NCI-H69 (cell line): ENCODE results near the gene KRT73.
"Not testable (repeated sequence)": the region's sequence is repeated elsewhere in the genome, so short reads cannot be mapped to it uniquely, and the experiment has no call there.

ENCODE experiments used
- DNase-seq: peaks from one replicate; lab custom pipeline; 2025; lab: John Stamatoyannopoulos, UW

The KRT73 gene

DNA sequence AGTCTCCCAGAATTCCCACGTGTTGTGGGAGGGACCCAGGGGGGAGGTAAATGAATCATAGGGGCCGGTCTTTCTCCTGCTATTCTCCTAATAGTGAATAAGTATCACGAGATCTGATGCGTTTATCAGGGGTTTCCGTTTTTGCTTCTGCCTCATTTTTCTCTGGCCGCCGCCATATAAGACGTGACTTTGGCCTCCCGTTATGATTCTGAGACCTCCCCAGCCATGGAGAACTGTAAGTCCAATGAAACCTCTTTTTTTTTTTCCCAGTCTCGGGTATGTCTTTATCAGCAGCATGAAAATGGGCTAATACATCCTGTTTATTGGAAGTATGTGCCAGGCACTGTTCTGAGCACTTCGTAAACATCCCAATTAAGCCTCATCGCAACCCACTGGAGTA is 17.9 kb downstream of the KRT73 start:
- DNase-seq, result no peak

DNA sequence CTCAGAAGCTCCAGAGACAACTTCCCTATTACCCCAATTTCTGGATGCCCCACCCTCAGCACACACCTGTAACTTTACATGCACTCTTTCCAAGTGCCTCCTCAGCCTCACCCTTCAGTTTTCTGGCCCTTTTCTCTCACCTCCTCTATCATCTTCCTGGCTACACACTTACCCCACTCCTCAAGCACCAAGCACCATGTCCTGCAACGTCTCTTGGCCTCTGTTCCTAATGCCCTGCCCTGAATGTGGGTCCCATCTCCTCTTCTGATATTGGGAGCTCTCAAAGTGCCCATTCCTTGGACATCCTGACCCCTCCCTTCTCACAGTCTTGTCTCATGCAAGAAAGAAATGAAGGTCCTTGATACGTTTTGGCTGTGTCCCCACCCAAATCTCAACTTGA is 18.3 kb downstream of the KRT73 start:
- DNase-seq, result no peak

DNA sequence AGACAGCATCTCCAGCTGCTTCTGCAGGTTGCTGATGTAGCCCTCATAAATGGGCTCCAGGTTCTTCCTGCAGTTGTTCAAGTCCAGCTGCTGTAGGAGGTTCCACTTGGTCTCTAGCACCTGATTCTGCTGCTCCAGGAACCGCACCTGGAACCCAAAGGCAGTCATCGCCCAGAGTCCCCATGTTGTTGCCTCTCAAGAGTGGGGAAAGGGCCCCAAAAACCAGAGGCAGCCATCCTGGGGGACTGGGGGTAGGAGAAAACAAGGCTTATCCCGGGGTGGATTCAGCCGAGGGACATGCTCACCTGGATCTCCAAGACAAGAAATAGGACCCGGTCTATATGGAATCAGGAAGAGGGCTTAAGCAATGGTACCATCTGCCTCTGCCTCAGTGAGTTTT is 19.4 kb downstream of the KRT73 start:
- DNase-seq, result no peak

DNA sequence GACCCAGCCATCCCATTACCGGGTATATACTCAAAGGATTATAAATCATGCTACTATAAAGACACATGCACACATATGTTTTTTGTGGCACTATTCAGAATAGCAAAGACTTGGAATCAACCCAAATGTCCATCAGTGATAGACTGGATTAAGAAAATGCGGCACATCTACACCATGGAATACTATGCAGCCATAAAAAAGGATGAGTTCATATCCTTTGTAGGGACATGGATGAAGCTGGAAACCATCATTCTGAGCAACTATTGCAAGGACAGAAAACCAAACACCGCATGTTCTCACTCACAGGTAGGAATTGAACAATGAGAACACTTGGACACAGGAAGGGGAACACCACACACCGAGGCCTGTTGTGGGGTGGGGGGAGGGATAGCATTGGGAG is 24.1 kb downstream of the KRT73 start:
- DNase-seq, result not testable (repeated sequence)

DNA sequence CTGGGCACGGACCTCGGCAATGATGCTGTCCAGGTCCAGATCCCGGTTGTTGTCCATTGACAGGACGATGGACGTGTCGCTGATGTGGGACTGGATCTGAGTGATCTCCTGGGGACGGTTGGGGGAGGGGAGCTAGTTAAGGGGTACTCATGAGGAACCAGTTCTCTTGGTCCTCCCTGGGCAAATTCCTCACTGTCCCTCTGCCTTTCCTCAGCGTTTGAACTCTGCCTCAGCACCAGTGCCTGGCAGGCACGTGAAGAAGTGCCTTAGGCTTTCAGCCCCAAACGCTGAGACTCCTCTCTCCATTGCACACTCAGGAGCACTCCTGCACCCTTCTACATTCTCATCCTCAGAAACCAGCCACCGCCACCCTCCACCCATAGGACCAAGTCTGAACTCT is 26.8 kb downstream of the KRT73 start:
- DNase-seq, result no peak

DNA sequence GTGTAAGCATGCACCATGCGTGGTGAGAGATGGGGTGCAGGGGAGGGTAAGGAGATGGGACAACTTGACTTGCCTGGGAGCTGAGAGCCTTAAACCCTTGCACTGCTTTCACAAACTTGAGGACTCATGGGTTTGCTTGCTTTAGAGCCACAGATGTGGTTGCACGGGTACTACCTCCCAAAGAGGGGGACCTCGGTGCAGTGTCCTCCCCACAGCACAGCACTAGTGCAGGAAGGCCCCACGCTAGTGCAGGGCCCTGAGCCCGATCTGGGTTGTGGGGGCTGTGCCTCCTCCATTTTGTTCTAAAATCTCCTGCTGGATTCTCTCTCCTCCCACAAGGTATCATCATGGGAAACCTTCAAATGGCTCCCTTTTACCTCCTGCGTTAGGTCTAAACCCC is 28.3 kb downstream of the KRT73 start:
- no peak for DNase-seq

DNA sequence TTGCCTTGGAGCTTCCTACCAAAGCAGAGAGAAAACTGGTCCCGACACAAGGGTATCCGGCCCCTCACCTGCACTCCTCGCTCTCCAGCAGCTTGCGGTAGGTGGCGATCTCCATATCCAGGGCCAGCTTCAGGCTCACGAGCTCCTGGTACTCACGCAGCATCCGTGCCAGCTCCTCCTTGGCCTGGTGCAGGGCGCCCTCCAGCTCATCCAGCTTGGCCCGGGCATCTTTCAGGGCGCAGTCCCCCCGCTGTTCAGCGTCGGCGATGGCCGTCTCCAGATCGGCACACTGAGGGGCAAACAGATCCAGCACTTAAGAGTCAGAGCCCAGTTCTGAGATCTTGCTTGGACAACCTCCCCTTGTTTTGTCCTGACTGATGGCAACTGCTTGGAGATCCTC is 30.8 kb downstream of the KRT73 start:
- DNase-seq, result no peak

DNA sequence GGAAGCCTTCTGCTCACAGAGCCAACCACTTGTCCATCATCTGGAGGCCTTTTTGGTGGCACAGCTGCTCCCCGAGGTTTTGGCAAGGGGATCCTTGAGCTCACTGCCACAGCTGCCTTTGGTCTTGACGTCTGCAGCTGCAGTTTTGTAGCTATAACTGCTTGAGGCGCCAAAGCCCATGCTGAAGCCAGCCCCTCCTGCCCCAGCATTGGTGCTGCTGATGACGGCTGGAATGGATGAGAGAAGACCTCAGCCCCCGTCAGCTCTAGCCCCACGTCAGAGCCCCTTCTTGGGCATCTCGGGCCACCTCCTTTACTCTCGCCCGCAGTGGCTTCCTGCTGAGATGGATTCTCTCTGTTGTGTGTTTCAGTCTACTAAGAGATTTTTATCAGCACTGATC is 32.4 kb downstream of the KRT73 start:
- DNase-seq, result no peak

DNA sequence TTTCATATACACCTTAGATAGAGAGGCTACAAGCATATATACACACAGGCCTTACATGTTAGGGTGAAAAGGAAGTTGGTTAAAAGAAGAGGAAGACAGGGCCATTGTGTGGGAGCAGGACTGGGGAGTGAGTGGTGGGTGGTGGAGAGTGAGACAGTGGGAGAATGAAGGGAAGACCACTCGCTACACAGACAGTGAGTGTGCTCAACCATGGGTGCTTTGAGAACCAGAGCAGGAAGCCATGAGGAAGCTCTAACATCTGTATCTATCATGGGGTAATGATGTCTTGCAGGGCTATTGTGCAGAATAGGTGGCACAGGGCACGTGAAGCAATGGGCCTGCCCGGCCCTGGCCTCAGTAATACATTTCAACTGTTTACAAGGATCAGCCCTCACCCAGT is 33.3 kb downstream of the KRT73 start:
- DNase-seq, result no peak

DNA sequence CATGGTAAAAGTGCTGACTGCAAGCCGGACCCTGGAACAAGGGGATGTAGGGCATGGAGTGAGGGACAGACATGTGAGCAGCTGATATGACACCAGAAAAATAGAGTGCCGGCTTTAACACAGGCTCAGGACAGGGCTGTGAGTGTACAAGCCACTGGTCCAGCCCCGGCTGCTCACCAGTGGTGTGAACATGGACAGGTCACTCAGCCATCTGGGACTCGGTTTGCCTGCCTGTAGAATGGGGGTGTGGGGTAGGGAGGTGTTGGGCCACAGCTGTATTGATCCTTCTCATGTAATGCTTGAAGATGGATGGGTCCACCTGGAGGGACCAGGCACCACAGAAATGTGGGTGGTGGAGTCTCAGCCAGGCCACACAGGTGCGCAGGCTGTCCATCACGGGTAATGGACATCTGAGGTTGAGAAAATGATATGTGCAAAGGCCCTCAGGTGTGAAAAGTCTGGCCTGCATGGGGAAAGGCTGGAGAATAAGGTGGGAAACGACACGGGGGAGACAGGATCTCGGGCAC is 34.1 kb downstream of the KRT73 start:
- DNase-seq, result no peak

DNA sequence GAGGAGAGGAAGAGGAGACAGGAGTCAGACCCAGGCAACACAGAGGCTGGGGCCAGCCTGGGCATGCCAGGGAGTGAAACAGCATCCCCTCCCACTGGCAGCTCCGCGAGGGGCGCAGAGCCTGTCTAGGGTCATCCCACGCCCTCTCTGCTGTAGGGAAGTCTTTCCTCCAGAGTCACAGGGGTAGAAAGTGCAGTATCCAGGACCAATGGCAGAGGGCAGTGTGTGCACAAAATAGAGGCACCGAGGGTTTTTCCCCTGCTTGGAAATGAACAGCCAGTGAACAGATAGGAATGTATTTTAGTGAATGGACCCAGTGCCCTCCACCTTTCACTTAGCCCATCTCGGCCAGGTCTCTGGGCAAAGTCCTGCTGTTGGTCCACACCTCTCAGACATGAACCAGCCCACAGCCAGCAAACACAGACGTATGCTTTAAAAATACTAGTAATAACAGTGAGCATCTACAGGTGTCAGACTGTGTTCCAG is 35.3 kb downstream of the KRT73 start:
- DNase-seq, result peak; percentile 82

DNA sequence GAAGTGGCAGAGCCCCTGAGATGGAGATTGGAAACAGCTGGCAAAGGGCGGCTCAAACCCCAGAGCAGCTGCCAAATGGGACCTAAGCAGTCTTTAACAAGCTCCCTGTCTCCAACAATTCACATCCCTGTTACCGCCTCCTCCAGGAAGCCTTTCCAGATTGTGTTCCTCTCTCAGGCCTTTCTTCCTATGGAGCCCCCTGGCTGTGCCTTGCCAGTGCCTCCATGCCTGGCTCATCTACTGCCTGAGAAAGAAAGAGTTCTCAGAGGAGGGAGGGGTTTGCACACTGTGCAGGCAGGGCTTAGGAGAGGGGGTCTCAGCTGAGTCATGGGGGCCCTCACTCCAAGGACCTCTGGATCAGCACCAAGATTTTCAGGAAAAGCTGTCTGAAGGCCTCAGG is 35.9 kb downstream of the KRT73 start:
- no peak for DNase-seq

DNA sequence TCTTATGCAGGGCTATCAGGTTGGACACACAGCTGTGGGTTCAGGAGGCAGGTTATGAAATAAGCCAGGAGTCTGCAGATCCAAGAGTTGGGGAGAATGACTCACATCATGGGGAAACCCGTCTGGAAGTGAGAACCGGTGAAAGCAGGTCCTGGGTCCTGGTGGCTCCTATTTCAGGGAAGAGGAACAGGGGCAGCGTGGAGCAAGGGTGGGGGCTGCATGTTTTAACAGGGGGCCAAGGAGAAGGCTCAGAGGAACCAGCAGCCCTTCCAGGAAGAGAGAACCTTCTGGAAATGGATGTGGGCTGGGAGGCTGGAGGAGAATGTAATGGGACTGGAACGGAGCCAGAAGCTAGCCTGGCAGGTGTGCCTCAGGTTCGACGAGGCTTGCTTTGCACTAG is 36.9 kb downstream of the KRT73 start:
- DNase-seq, result peak; percentile 39

DNA sequence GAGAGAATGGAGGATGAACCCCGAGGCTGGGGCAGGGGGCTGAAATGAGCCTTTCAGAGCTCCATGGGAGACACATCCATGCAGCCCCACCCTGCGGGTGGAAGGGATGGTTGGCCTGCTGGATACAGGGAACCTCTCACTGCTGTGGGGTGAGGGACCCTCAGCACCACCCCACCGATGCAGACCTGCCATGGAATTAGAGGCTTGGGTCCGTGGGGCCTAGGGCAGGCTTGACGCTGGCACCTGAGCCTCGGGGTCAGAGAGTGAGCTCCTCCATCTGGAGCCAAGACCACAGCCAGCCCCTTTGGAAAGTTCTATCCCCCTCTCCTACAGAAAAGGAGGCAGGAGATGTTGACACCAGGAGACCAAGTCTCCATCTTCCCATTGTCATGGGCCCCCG is 37.3 kb downstream of the KRT73 start:
- DNase-seq, result no peak

DNA sequence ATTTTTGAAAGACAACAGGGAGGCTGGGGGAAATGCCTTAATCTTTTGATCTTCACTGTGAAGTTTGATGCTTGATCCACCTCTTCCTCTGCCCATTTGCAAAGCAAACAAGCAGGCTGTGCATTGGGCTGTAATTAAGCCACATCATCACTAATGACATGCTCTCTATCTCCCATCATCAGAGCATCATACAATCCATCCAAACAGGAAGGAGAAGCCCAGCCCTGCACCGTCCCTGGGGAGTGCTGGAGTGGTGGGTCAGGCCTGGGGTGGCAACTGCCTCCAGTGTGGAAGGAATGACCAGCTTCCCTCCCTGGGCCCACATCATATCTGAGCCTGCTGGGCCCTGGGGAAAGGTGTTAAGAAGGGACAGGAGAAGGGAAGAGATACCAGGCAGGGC is 37.9 kb downstream of the KRT73 start:
- peak; percentile 84 for DNase-seq

DNA sequence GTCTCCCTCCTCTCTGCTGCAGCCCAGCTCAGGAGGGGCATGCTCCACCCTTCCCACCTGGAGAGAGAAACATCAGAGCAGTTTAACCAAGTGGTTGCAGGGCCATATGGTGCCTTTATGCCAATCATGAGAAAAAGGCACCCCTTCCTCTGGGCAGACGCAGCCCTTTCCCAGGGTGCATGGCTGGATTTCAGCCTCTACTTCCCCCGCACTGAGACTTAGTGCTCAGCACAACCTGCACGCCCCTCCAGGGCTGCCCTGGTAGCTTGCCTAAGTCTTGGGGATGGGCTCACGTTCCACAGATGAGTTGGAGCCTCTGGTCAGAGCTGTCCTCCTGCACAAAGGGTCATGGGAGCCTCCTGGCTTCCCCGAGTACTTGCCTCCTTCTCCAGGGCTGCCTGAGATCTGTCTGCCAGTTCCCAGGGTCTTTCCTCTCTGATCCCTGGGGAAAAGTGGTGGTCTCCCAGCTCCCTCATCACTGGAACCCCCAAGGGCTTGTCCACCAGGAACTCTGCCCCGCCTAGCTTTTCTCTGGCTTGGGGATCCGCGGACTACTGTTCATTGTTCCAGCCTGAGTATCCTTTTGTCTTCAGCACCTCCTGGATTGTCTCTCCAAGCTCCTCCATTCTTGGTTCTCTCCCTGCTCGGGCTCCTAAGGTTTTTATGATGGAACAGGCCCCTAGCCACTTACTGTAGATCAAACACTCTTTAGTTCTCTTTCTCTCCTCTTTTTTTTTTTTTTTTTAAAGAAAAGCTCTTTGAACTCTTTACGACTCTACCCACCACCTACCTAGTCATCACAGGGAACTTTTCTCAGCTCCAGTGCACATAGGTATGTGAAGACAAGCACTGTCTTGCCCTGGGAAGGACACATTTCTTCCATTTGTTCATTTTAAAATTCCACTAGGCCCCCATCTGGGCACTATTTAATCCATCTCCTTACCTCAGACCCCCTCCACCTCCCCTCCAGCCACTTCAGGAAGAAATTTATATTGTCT is 38.6 kb downstream of the KRT73 start:
- DNase-seq, result no peak

DNA sequence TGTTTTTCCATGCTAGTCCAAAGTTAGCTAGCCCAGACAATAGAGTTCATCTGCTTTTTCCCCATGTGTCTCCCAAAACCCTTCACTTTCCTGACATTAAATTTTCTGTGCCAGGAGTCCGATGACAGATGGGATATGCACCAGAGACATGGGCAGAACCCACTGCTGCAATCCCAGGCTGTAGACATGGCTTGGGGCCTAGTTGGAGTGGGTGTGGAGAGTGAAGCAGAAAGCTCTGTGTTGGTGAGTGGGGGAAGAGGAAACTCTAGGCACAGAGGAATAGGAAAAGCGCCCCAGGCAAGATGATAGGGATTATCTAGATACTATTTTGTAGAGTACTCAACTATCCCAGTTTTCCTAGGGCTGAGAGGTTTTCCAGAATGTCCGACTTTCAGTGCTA is 39.9 kb downstream of the KRT73 start:
- no peak for DNase-seq

DNA sequence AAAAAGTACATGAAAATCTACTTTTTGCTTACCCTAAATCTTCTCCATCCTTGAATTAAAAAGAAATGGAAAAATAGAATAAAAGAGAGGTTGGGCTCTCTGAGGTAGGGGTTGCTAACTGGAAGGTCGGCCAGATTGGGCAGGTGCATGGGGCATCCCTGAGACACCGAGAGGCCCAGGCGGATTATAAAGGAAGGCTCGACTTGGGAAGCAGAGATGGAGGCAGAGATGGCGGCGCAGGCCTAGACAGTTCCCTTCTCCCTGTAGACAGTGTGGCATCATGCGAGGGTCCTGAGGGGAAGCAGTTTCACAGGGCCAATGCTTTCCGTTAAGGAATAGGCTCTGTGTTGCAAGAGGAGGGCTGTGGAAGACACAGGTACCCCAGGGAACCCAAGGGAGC is 41.0 kb downstream of the KRT73 start:
- no peak for DNase-seq

DNA sequence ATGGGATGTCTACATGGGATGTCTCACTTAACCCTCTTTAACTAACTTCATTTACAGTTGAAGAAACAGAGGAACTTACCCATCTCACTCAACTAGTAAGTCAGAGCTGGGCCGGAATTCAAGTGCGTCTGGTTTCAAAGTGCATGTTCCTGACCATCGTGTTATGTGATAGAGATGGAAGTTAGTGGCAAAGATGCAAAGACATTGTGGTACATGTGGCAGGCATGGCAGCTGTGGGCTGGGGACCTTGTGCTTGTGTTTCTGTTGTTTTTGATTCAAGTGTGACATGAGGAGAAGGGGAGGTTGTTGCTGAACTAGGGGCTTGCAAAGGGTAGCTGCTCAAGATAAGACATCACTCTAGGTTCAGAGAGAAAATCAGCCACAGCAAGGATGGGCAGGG is 42.4 kb downstream of the KRT73 start:
- no peak for DNase-seq

DNA sequence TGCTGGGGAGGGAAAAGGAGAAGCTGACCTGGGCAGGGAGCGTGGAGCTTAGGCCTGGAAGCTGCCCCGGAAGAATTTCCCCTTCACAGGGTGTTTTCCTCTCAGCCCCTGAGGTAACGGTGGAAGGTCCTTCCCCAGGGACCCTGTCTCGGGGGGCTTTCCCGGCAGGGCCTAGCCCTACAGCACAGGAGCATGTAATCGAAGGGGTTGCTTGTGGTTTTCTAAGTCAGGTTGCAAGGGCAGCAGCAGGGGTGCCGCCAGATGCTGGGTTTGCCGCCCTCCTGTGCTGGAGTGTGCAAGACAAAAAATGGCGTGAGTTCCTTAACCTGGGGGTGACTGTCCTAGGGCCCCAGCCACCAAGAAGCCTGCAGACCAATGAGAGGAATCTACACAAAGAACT is 43.1 kb downstream of the KRT73 start:
- DNase-seq, result no peak

DNA sequence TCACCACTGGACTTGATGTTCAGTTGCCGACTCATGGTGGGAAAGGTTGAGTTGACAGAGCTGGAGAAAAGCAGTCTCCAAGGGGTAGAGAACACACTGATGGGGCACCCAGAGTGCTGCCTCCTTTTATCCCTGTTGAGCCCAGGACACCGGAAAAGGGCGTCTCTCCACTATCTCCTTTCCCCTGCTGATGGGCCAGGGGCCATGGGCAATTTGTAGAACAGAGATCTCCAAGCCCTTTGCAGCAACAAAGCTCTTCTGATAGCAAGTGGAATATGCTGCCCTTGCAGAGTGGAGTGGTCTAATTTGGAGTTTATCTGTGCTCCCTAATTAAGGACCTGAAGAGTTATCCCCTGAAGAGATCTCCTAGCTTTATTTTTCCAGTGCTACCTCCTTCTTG is 44.6 kb downstream of the KRT73 start, which contains the start of gene KRT74:
KRT74 (minus strand) TSS at position 101 of the 400 bp plus-strand sequence; CDS start at position 35, 66 bp downstream.
- DNase-seq, result no peak

DNA sequence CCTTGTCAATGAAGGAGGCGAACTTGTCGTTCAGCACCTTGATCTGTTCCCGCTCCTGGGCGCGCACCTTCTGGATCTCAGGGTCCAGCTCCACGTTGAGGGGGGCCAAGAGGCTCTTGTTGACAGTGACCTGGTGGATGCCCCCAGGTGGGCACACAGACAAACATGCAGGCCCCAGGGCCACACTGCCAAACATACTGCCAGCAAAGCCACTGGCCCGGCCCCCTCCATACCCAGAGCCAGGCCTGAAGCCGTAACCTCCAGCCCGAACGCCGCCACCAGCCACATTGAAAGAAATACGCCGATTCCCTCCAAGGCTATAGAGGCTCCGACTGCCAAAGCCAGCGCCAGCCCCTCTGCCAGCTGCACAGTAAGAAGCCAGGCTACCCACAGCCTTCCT is 45.1 kb downstream of the KRT73 start:
- DNase-seq, result no peak

DNA sequence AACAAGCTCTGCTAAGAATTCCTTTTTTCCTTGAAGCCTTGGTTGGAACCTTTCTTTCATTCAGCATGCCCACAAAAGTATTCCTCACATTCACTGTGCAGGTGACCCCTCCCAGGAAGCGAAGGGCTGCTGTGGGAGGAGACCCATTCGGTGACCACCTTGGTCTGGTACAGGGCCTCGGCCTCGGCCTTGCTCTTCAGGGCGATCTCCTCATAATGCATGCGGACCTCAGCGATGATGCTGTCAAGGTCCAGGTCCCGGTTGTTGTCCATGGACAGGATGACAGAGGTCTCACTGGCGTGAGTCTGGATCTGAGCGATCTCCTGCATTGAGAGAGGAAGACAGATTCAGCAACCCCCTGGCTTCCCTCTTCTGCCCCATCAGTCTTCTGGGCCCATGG is 47.8 kb downstream of the KRT73 start:
- DNase-seq, result no peak

DNA sequence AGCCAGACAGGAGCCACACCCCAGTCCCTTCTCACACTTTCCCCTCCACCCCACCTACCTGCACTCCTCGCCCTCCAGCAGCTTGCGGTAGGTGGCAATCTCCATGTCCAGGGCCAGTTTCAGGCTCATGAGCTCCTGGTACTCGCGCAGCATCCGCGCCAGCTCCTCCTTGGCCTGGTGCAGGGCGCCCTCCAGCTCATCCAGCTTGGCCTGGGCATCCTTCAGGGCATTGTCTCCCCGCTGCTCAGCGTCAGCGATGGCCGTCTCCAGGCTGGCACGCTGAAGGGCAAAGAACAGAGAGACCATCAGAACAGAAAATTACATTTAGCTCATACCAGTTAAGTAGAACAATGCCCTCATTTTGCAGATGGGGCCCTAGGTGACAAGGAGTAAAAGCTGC is 50.2 kb downstream of the KRT73 start:
- no peak for DNase-seq
